HCT116 (cell line): Measurements from ENCODE around the gene BABAM2. TPM values are rescaled to one million over a fixed set of nuclear protein-coding genes. Genes with fewer than 3 reads are reported as not detected.

Source experiments
- ATAC-seq: fragments of 200-7000 bp; cut with Tn5 transposase; 2 replicates; pipeline ENCODE4 v1.9.1; 2020; ENCODE audit warnings: mild to moderate bottlenecking, moderate library complexity
- BruUV-seq: library from RNA; stranded (reverse); fragments of 400-500 nt; replicated peaks from 2 replicates; lab custom pipeline; 2021; lab: Mats Ljungman, UMichigan
- CTCF ChIA-PET: fragments of 300-600 bp; sonication (Branson Sonifier 250); formaldehyde crosslinking; loops from one replicate; lab custom pipeline; 2021; ENCODE audit warnings: antibody characterized with exemption; lab: Charles Lee
- POLR2A ChIA-PET: fragments of 300-600, 350-600 bp; sonication (Branson Sonifier 250); formaldehyde crosslinking; loops from one replicate; lab custom pipeline; 2021; ENCODE audit warnings: antibody characterized with exemption; lab: Charles Lee
- RAD21 ChIA-PET, 2 experiments: fragments of 300-600 bp; sonication (Branson Sonifier 250); formaldehyde crosslinking; loops; one replicate each; lab custom pipeline; 2023; ENCODE audit warnings: low total read pairs in 2 of 2; ENCODE audit not compliant: uncharacterized antibody in 2 of 2, unreplicated experiment in 2 of 2, low non-redundant PET in 1 of 2; lab: Charles Lee
- DNase-seq: peaks from one replicate; pipeline ENCODE4 v3.0.0-alpha.2; 2010; ENCODE audit warnings: low read depth, low spot score
- H2AFZ ChIP-seq: fragments of 200-600 bp; shearing (Covaris generic), sonication (generic); 2 replicates; pipeline ENCODE4 v1.6.1; 2017; ENCODE audit warnings: low read depth, mixed run types, mixed read lengths, antibody characterized with exemption, low read length; ENCODE audit not compliant: poor library complexity, severe bottlenecking
- H3K27ac ChIP-seq: 2 replicates; pipeline ENCODE4 v1.5.1; 2012; ENCODE audit warnings: low read depth, low read length
- H3K27me3 ChIP-seq: fragments of 200-600 bp; sonication (generic); 2 replicates; pipeline ENCODE4 v1.6.1; 2016; ENCODE audit warnings: mixed run types, low read length, mixed read lengths; ENCODE audit not compliant: insufficient read depth
- H3K36me3 ChIP-seq, 2 experiments: fragments of 200-500 bp in 1 of 2; fragments of 200-600 bp in 1 of 2; sonication (Bioruptor generic) in 1 of 2; sonication (generic) in 1 of 2; 2 replicates each; pipeline versions ENCODE4 v1.5.1 to v1.6.1; 2014 to 2016; ENCODE audit warnings: low read length in 2 of 2, inconsistent platforms in 1 of 2, mixed read lengths in 1 of 2, mixed run types in 1 of 2; ENCODE audit not compliant: insufficient read depth in 2 of 2, control insufficient read depth in 1 of 2
- H3K4me1 ChIP-seq, 2 experiments: fragments of 200-600 bp in 1 of 2; sonication (generic) in 1 of 2; 2 replicates each; pipeline versions ENCODE4 v1.5.1 to v1.6.1; 2012 to 2017; ENCODE audit warnings: low read length in 2 of 2, inconsistent platforms in 1 of 2, mild to moderate bottlenecking in 1 of 2, mixed read lengths in 1 of 2, mixed run types in 1 of 2, moderate library complexity in 1 of 2; ENCODE audit not compliant: insufficient read depth in 2 of 2, control insufficient read depth in 1 of 2
- H3K4me2 ChIP-seq: fragments of 200-600 bp; sonication (generic); 2 replicates; pipeline ENCODE4 v1.6.1; 2017; ENCODE audit warnings: mixed run types, low read length, mixed read lengths
- H3K4me3 ChIP-seq, 2 experiments: fragments of 200-600 bp in 1 of 2; sonication (generic) in 1 of 2; replicated peaks in 1 of 2; 2 replicates each; pipeline ENCODE4 v1.5.1; 2011 to 2016; ENCODE audit warnings: low read length in 2 of 2, control low read depth in 1 of 2, low read depth in 1 of 2, mild to moderate bottlenecking in 1 of 2, mixed read lengths in 1 of 2, mixed run types in 1 of 2
- H3K79me2 ChIP-seq: fragments of 200-600 bp; sonication (generic); 2 replicates; pipeline ENCODE4 v1.6.1; 2017; ENCODE audit warnings: mild to moderate bottlenecking, mixed run types, low read length, moderate library complexity, mixed read lengths; ENCODE audit not compliant: insufficient read depth
- H3K9ac ChIP-seq: fragments of 200-600 bp; sonication (generic); 2 replicates; pipeline ENCODE4 v1.6.1; 2016; ENCODE audit warnings: low read length, mixed read lengths
- H3K9me2 ChIP-seq: fragments of 200-600 bp; sonication (generic), shearing (Covaris generic); 2 replicates; pipeline ENCODE4 v1.6.1; 2017; ENCODE audit warnings: mixed run types, mild to moderate bottlenecking, moderate library complexity; ENCODE audit not compliant: insufficient read depth
- H3K9me3 ChIP-seq, 2 experiments: fragments of 200-500 bp in 1 of 2; fragments of 200-600 bp in 1 of 2; sonication (Bioruptor generic) in 1 of 2; sonication (generic) in 1 of 2; 2 replicates each; pipeline ENCODE4 v1.6.1; 2014 to 2017; ENCODE audit warnings: low read length in 2 of 2, mixed read lengths in 2 of 2, inconsistent platforms in 1 of 2, low read depth in 1 of 2, mild to moderate bottlenecking in 1 of 2, mixed run types in 1 of 2, moderate library complexity in 1 of 2; ENCODE audit not compliant: control insufficient read depth in 1 of 2, insufficient read depth in 1 of 2
- H4K20me1 ChIP-seq: fragments of 200-600 bp; sonication (generic), shearing (Covaris generic); 2 replicates; pipeline ENCODE4 v1.6.1; 2017; ENCODE audit warnings: mixed run types, mild to moderate bottlenecking, moderate library complexity; ENCODE audit not compliant: insufficient read depth
- EZH2 ChIP-seq: fragments of 200-600 bp; sonication (generic); IDR thresholded peaks from 2 replicates; pipeline ENCODE4 v1.6.1; 2017; ENCODE audit warnings: antibody characterized with exemption, mixed run types
- FOSL1 ChIP-seq: IDR thresholded peaks from 2 replicates; pipeline ENCODE4 v1.6.1; 2012; ENCODE audit warnings: low read depth
- JUND ChIP-seq: IDR thresholded peaks from 2 replicates; pipeline ENCODE4 v1.6.1; 2012
- POLR2A ChIP-seq: IDR thresholded peaks from 2 replicates; pipeline ENCODE4 v1.7.0; 2011; ENCODE audit warnings: borderline replicate concordance; ENCODE audit not compliant: insufficient read depth, insufficient read length; ENCODE audit errors: extremely low read depth
- POLR2AphosphoS5 ChIP-seq: IDR thresholded peaks from 2 replicates; pipeline ENCODE4 v1.6.1; 2011; ENCODE audit warnings: mild to moderate bottlenecking, low read depth, low read length, moderate library complexity
- RAD21 ChIP-seq: IDR thresholded peaks from 2 replicates; pipeline ENCODE4 v1.6.1; 2012; ENCODE audit warnings: low read depth, mild to moderate bottlenecking
- SIN3A ChIP-seq: IDR thresholded peaks from 2 replicates; pipeline ENCODE4 v1.6.1; 2012; ENCODE audit warnings: low read depth
- SP1 ChIP-seq: IDR thresholded peaks from 2 replicates; pipeline ENCODE4 v1.6.1; 2012; ENCODE audit warnings: low read depth
- TCF7L2 ChIP-seq: IDR thresholded peaks from 2 replicates; pipeline ENCODE4 v1.7.0; 2011; ENCODE audit warnings: borderline replicate concordance, inconsistent platforms; ENCODE audit not compliant: insufficient read depth, insufficient read length; ENCODE audit errors: extremely low read depth
- YY1 ChIP-seq: IDR thresholded peaks from 2 replicates; pipeline ENCODE4 v1.6.1; 2011; ENCODE audit warnings: low read length, low read depth, moderate library complexity, mild to moderate bottlenecking; ENCODE audit not compliant: insufficient replicate concordance; ENCODE audit errors: extremely low read depth
- ZBTB33 ChIP-seq: IDR thresholded peaks from 2 replicates; pipeline ENCODE4 v1.6.1; 2011; ENCODE audit warnings: mild to moderate bottlenecking, low read length, moderate library complexity; ENCODE audit not compliant: insufficient replicate concordance; ENCODE audit errors: extremely low read depth
- ZFX ChIP-seq: fragments of 450-650 bp; IDR thresholded peaks from 2 replicates; pipeline ENCODE4 v1.6.1; 2017
- intact Hi-C: fragments of 100-400 bp; cut with micrococcal nuclease; formaldehyde crosslinking; loops from 2 replicates; pipeline ENCODE4 v1.10.0; 2022
- total RNA-seq: library from RNA; stranded (reverse); gene quantifications from one replicate; pipeline ENCODE4 v1.2.1, GENCODE V29; 2021; ENCODE audit not compliant: unreplicated experiment

BABAM2 gene
- total RNA-seq, 1 experiment from 2014 or later = 23.8 TPM

- Histone ChIP-seq H3K4me1 (peaks cover 3 to 15% of the 10 kb centered on the region in 2 experiments; a peak in 3 of 4 replicates), H3K27me3 (no peaks in the 10 kb centered on the region), H3K36me3 (no peaks in the 10 kb centered on the region), H3K9me3 (no peaks in the 10 kb centered on the region), H2AFZ (no peak overlapping the region), H3K4me3 (no peak overlapping the region), H3K79me2 (no peaks in the 10 kb centered on the region), H4K20me1 (no peaks in the 10 kb centered on the region), H3K4me2 (no peak overlapping the region), H3K9ac (no peak overlapping the region), H3K27ac (no peak overlapping the region), H3K9me2 (no peaks in the 10 kb centered on the region)
- ATAC-seq = no peak
- POLR2A ChIA-PET = no interaction called here
- RAD21 ChIA-PET = interaction anchor here in 1 of 2 experiments (0.6 kb wide), 1 partner anchor 494 kb away, joined by 3 read pairs; no protein-coding TSS in a partner anchor
- intact Hi-C loops = no loop called here
- BruUV-seq = no TSS peak
- TF ChIP-seq SP1 = no peak
- TF ChIP-seq RAD21 = no peak
- TF ChIP-seq ZFX = no peak
- no peak for TF ChIP-seq POLR2A
- no peak for TF ChIP-seq TCF7L2
- no peak for TF ChIP-seq YY1
- TF ChIP-seq ZBTB33 = no peak
- no peak for TF ChIP-seq EZH2
- no peak for DNase-seq
- CTCF ChIA-PET = no interaction called here
Measured at GRCh38 chr2:28247734-28248133, 357.2 kb downstream of the BABAM2 start.

- CTCF ChIA-PET = no interaction called here
- no peaks in the 10 kb centered on the region for H3K79me2 ChIP-seq
- RAD21 ChIA-PET = interaction anchor here in 1 of 2 experiments (0.6 kb wide), 1 partner anchor 13 kb away, joined by 7 read pairs; no protein-coding TSS in a partner anchor
- TF ChIP-seq POLR2A (no peak), FOSL1 (no peak), ZBTB33 (no peak), POLR2AphosphoS5 (no peak), SIN3A (no peak), JUND (no peak)
- BruUV-seq = no TSS peak
- H3K9ac ChIP-seq = no peak overlapping the region
- intact Hi-C loops = no loop called here
- no peaks in the 10 kb centered on the region for H4K20me1 ChIP-seq
- no peak overlapping the region for H3K4me2 ChIP-seq
- no peaks in the 10 kb centered on the region for H3K9me3 ChIP-seq
- H3K27ac ChIP-seq = no peak overlapping the region
- POLR2A ChIA-PET = no interaction called here
- H3K4me1 ChIP-seq = peaks cover 3 to 15% of the 10 kb centered on the region in 2 experiments; a peak in 3 of 4 replicates
- H3K27me3 ChIP-seq = no peaks in the 10 kb centered on the region
- H2AFZ ChIP-seq = no peak overlapping the region
- H3K9me2 ChIP-seq = no peaks in the 10 kb centered on the region
- no peak overlapping the region for H3K4me3 ChIP-seq
- no peak for DNase-seq
- no peak for ATAC-seq
- H3K36me3 ChIP-seq = no peaks in the 10 kb centered on the region
Measured at GRCh38 chr2:28248511-28248910, 358.0 kb downstream of the BABAM2 start.
